Skeletal muscle tissue (tissue), 5 donors: ENCODE data around the gene LIPT2. TPM values are rescaled to one million over a fixed set of nuclear protein-coding genes. Genes with fewer than 3 reads are reported as not detected.
A peak's percentile ranks its signal among the peaks of the same experiment; 100 is the strongest.

ENCODE experiments used
- H3K27ac ChIP-seq: one replicate; pipeline ENCODE4 v1.7.0; 2013; ENCODE audit warnings: mild to moderate bottlenecking, low read depth, low read length, inconsistent platforms
- H3K27me3 ChIP-seq, 3 donors: one replicate each; pipeline ENCODE4 v1.7.0; 2013; ENCODE audit warnings: low read length in 3 of 3; ENCODE audit not compliant: control insufficient read depth in 3 of 3, insufficient read depth in 3 of 3
- H3K36me3 ChIP-seq, 3 donors: one replicate each; pipeline ENCODE4 v1.7.0; 2013; ENCODE audit warnings: low read length in 3 of 3; ENCODE audit not compliant: control insufficient read depth in 3 of 3, insufficient read depth in 3 of 3
- H3K4me1 ChIP-seq, 3 donors: one replicate each; pipeline ENCODE4 v1.7.0; 2013; ENCODE audit warnings: low read length in 3 of 3, mild to moderate bottlenecking in 3 of 3; ENCODE audit not compliant: control insufficient read depth in 3 of 3, insufficient read depth in 3 of 3
- H3K4me3 ChIP-seq, 3 donors: one replicate each; pipeline ENCODE4 v1.7.0; 2013; ENCODE audit warnings: low read length in 3 of 3
- H3K9ac ChIP-seq, 3 donors: one replicate each; pipeline ENCODE4 v1.7.0; 2013; ENCODE audit warnings: low read length in 3 of 3, mild to moderate bottlenecking in 3 of 3, moderate library complexity in 2 of 3, low read depth in 1 of 3
- H3K9me3 ChIP-seq, 3 donors: one replicate each; pipeline ENCODE4 v1.7.0; 2013; ENCODE audit warnings: low read length in 3 of 3; ENCODE audit not compliant: control insufficient read depth in 3 of 3
- small RNA-seq: library from RNA; depleted of rRNA; stranded (forward); fragments of <200 nt; gene quantifications from one replicate; pipeline ENCODE3, GENCODE V24; 2014
- total RNA-seq: library from RNA; depleted of rRNA; stranded (reverse); fragments of >200 nt; gene quantifications from one replicate; pipeline ENCODE4 v1.2.3, GENCODE V29; 2014
- donor health status: Osteomylitis.

Gene LIPT2
- total RNA-seq, 1 donor from 2014 or later = 2.6 TPM

DNA sequence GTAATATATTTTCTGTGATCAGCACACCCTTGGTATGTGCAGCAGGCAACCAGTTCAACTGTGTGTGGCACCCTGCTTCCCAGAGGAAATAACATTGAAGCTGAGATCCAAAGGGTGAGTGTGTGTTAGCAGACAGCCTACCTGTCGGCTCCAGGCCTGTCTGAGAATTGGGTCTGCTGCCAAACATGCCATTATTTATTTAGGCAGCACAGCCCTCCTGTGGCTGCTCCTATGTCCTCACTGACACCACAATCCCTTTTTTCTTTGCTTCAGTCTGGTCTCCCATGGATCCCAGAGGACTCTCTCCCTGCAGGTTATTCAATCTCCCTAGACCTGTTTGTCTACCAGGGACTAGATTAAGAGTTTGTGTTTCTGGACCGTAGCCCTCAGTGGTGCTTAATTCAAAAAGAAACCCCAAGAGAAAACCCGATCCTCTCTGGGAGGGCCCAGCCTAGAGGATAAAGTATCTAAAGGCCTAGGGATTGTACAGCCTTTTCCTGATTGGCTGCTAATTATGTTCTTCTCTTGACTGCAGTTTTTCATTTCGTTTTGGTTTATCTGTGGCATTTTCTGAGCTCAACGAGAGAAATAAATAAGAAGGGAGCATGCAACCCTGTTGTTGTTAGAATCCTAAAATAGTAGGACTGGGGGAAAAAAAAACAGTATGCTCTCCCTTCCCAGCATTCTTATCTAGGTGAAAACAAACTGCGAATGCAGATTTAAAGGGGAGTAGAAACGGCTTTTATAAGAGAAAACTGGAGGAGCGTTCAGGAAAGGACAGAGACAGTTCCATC is 50.3 kb downstream of the LIPT2 start:
- peak overlapping the region; percentile 76 for H3K27ac ChIP-seq
- peaks cover 12 to 20% (median 19%) of the 10 kb centered on the region in 3 donors for H3K4me1 ChIP-seq
- no peaks in the 10 kb centered on the region for H3K27me3 ChIP-seq
- peak overlapping the region; percentile 15 to 54 (median 52) for H3K9ac ChIP-seq
- no peaks in the 10 kb centered on the region for H3K36me3 ChIP-seq
- no peaks in the 10 kb centered on the region for H3K9me3 ChIP-seq
- peak overlapping the region in 1 of 3 donors; percentile 4 for H3K4me3 ChIP-seq

DNA sequence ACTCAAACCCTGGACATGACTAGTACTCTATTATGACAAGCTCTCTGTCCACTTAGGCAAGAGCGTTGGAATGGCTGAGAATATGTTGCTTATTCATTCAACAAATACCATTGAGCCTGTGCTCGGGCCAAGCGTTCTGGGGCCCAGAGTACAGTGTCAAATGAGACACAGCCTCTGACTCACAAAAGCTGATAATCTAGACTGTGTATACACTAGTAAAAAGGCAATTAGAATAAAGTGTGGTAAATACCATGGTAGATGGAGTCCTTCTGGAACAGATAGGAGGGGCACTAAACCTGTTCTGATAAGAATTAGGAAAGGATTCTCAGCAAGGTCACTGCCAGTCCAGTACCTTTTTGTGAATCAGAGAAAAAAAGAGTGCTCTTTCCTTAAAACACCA is 50.9 kb downstream of the LIPT2 start:
- Histone ChIP-seq H3K27ac (peak overlapping the region; percentile 76), H3K9me3 (no peaks in the 10 kb centered on the region), H3K4me1 (peaks cover 12 to 20% (median 19%) of the 10 kb centered on the region in 3 donors)

More for the DNA sequence above, 50.9 kb downstream of the LIPT2 start:
- peak overlapping the region; percentile 15 to 54 (median 52) for H3K9ac ChIP-seq
- no peak overlapping the region for H3K4me3 ChIP-seq
- H3K36me3 ChIP-seq = no peaks in the 10 kb centered on the region
- H3K27me3 ChIP-seq = no peaks in the 10 kb centered on the region

Small RNA genes lying within 50 kb of the gene (small RNA-seq; reads per million reads assigned to genes)
- gene CYCSP27 = not detected

Other genes starting within 250 kb of the LIPT2 start
- gene P4HA3, start 182.1 kb downstream of the LIPT2 start, total RNA-seq = 0.52 TPM
- 5.2 TPM for gene PGM2L1, start 95.3 kb downstream of the LIPT2 start, total RNA-seq
- 4.7 TPM for gene KCNE3, start 26.2 kb downstream of the LIPT2 start, total RNA-seq
- 11.0 TPM for gene POLD3, start 98.9 kb upstream of the LIPT2 start, total RNA-seq
- gene CHRDL2, start 237.7 kb upstream of the LIPT2 start, total RNA-seq = 0.52 TPM